ENCODE data around the gene MT1G. TPM values are rescaled to one million over a fixed set of nuclear protein-coding genes. Genes with fewer than 3 reads are reported as not detected.

The MT1G gene
- total RNA-seq, 1 experiment from 2014 or later = 23.4 TPM

GRCh38 chr16:56700195-56700594 lies 32.3 kb upstream of the MT1G start:
- Histone ChIP-seq H2AFZ (ENCODE audit: low read length) (no peak overlapping the region), H3K79me2 (ENCODE audit: insufficient read depth, low read length) (no peaks in the 10 kb centered on the region), H3K23ac (ENCODE audit: insufficient read length, low read depth, low read length) (no peak overlapping the region), H2BK15ac (ENCODE audit: low read depth, low read length) (no peak overlapping the region), H3K18ac (ENCODE audit: insufficient read length, low read depth, low read length) (no peak overlapping the region), H2BK5ac (ENCODE audit: insufficient read length, low read length) (no peak overlapping the region), H2BK120ac (ENCODE audit: low read depth, low read length, poor library complexity, severe bottlenecking) (no peak overlapping the region), H3K9me3 (ENCODE audit: control insufficient read depth, low read depth, low read length) (no peaks in the 10 kb centered on the region), H2BK12ac (ENCODE audit: insufficient read length, low read depth, low read length) (no peak overlapping the region), H3K27ac (ENCODE audit: insufficient read length, low read depth, low read length) (no peak overlapping the region), H4K5ac (ENCODE audit: insufficient read length, low read depth, low read length) (no peak overlapping the region), H3K14ac (ENCODE audit: insufficient read depth, low read length) (no peak overlapping the region), H3K79me1 (ENCODE audit: insufficient read depth, low read depth, low read length, poor library complexity, severe bottlenecking) (no peaks in the 10 kb centered on the region), H4K8ac (replicated peaks; ENCODE audit: insufficient read length, low read depth, low read length) (no peak overlapping the region), H3K27me3 (ENCODE audit: insufficient read depth, low read length) (no peaks in the 10 kb centered on the region), H3T11ph (ENCODE audit: low read length) (no peak overlapping the region), H4K20me1 (ENCODE audit: control insufficient read depth, insufficient read depth, insufficient read length) (no peaks in the 10 kb centered on the region), H3K56ac (ENCODE audit: insufficient read length, low read depth, low read length) (no peak overlapping the region), H3K4me2 (ENCODE audit: insufficient read depth, insufficient read length, low read length) (no peak overlapping the region), H3K4me1 (ENCODE audit: insufficient read depth, low read length) (peaks cover 6% of the 10 kb centered on the region), H3K9ac (ENCODE audit: extremely low read depth, insufficient read length, low read length) (no peak overlapping the region), H4K91ac (ENCODE audit: insufficient read length, low read depth, low read length) (no peak overlapping the region), H2BK20ac (ENCODE audit: low read depth, low read length, poor library complexity, severe bottlenecking) (no peak overlapping the region), H3K23me2 (ENCODE audit: insufficient read length, low read depth, low read length, poor library complexity, severe bottlenecking) (no peaks in the 10 kb centered on the region), H2AK5ac (ENCODE audit: insufficient read length, low read length) (no peak overlapping the region), H3K4ac (ENCODE audit: low read depth, low read length) (no peak overlapping the region)
- no peak for DNase-seq
- H3K27ac Mint-ChIP-seq = no peak overlapping the region
- peaks cover 9% of the 10 kb centered on the region in 2 experiments for H3K4me1 Mint-ChIP-seq
- WGBS (ENCODE audit: extremely low coverage, insufficient read length, low lambda C conversion rate) = no CpG with 5 or more reads among the region's 1 CpG
- no peak overlapping the region for H3K4me3 Mint-ChIP-seq
- H3K9me3 Mint-ChIP-seq = peaks cover 11% of the 10 kb centered on the region in 2 experiments
- TF ChIP-seq, protein P1, sequence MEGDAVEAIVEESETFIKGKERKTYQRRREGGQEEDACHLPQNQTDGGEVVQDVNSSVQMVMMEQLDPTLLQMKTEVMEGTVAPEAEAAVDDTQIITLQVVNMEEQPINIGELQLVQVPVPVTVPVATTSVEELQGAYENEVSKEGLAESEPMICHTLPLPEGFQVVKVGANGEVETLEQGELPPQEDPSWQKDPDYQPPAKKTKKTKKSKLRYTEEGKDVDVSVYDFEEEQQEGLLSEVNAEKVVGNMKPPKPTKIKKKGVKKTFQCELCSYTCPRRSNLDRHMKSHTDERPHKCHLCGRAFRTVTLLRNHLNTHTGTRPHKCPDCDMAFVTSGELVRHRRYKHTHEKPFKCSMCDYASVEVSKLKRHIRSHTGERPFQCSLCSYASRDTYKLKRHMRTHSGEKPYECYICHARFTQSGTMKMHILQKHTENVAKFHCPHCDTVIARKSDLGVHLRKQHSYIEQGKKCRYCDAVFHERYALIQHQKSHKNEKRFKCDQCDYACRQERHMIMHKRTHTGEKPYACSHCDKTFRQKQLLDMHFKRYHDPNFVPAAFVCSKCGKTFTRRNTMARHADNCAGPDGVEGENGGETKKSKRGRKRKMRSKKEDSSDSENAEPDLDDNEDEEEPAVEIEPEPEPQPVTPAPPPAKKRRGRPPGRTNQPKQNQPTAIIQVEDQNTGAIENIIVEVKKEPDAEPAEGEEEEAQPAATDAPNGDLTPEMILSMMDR (conservative IDR thresholded peaks at IDR 0.05) = no peak
- peaks cover 14% of the 10 kb centered on the region for H3K27me3 Mint-ChIP-seq (ENCODE audit: low read depth)
- peaks cover 0 to 5% (median 5%) of the 10 kb centered on the region in 3 experiments; a peak in 4 of 7 replicates for H3K36me3 Mint-ChIP-seq (ENCODE audit: insufficient read depth in 1 of 3, low read depth in 3 of 3)

Data from H9 (cell line).